ENCODE results near the gene KCNMA1. TPM values are rescaled to one million over a fixed set of nuclear protein-coding genes. Genes with fewer than 3 reads are reported as not detected.

KCNMA1 gene
- total RNA-seq, 1 donor: 77.8 TPM

- no peak for DNase-seq (ENCODE audit: insufficient read length, low spot score, missing footprints)
- Histone ChIP-seq H3K27ac (ENCODE audit: low read depth, low read length) (no peak overlapping the region), H3K4me3 (ENCODE audit: insufficient read depth, low read length) (no peak overlapping the region), H4K20me1 (ENCODE audit: insufficient read depth, low read length) (no peaks in the 10 kb centered on the region), H3K27me3 (ENCODE audit: insufficient read depth, low read length) (no peaks in the 10 kb centered on the region), H2AFZ (ENCODE audit: low read length) (no peak overlapping the region), H3K4me2 (ENCODE audit: insufficient read depth, low read length) (no peak overlapping the region), H3K36me3 (ENCODE audit: insufficient read depth, low read length) (no peaks in the 10 kb centered on the region), H3K79me2 (ENCODE audit: insufficient read depth, low read length) (no peaks in the 10 kb centered on the region), H3K9me3 (ENCODE audit: low read depth, low read length) (no peaks in the 10 kb centered on the region), H3K4me1 (ENCODE audit: insufficient read depth, low read length) (peaks cover 21% of the 10 kb centered on the region)
- TF ChIP-seq CTCF (IDR thresholded peaks at IDR 0.05; ENCODE audit: extremely low read depth, low read depth, low read length): no peak
Observed at GRCh38 chr10:77176232-77176631, 461.4 kb downstream of the KCNMA1 start.

- H3K27ac ChIP-seq (ENCODE audit: low read depth, low read length): no peak overlapping the region
- H3K4me3 ChIP-seq (ENCODE audit: insufficient read depth, low read length): no peak overlapping the region
- no peaks in the 10 kb centered on the region for H4K20me1 ChIP-seq (ENCODE audit: insufficient read depth, low read length)
- no peaks in the 10 kb centered on the region for H3K36me3 ChIP-seq (ENCODE audit: insufficient read depth, low read length)
- H3K9me3 ChIP-seq (ENCODE audit: low read depth, low read length): no peaks in the 10 kb centered on the region
- no peak overlapping the region for H2AFZ ChIP-seq (ENCODE audit: low read length)
- H3K79me2 ChIP-seq (ENCODE audit: insufficient read depth, low read length): no peaks in the 10 kb centered on the region
- H3K4me1 ChIP-seq (ENCODE audit: insufficient read depth, low read length): peaks cover 17% of the 10 kb centered on the region
- H3K4me2 ChIP-seq (ENCODE audit: insufficient read depth, low read length): no peak overlapping the region
- no peaks in the 10 kb centered on the region for H3K27me3 ChIP-seq (ENCODE audit: insufficient read depth, low read length)
- DNase-seq (ENCODE audit: insufficient read length, low spot score, missing footprints): no peak
- no peak for TF ChIP-seq CTCF (IDR thresholded peaks at IDR 0.05; ENCODE audit: extremely low read depth, low read depth, low read length)
Observed at GRCh38 chr10:77175631-77176222, 461.9 kb downstream of the KCNMA1 start.

DNA sequence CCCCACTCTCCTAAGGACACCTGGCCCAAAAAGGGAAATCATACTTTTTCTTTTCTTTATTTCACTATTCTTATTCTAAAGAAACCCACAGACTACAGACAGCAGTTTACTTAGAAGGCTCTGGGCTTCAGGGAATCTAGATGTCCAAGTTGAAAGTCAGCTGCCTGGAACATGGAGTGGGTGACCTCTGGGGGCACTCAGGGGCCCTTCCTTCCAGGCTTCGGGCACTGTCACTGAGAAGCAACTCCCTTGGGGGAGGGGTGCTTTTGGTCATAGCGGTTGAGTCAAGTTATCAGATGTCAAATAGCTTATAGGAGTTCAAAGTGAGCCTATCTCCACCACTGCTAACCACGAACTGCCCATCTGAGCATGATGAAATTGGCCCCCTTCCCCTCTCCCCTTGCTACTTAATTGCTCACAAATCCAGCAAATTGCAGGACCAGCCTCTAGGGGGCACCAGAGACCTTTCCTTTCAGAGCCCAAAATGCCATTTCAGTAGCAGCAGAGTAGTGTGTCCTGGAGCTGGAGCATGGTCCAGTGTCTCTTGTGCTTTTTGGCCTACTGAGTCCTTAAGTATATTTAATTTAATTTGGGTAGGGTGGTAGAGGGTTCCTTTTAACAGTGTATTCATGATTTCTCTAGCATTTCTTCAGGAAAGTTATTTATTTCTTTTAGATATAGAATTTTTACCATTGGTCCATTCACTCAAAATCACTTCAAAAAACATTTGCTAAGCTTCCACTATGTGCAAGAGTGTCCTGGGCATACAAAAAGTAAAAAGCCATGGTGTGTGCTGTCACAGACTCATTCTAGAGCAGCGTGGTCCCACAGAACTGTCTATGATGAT lies 463.8 kb downstream of the KCNMA1 start:
- no peak overlapping the region for H3K4me2 ChIP-seq (ENCODE audit: insufficient read depth, low read length)
- H3K27me3 ChIP-seq (ENCODE audit: insufficient read depth, low read length): no peaks in the 10 kb centered on the region
- no peaks in the 10 kb centered on the region for H3K79me2 ChIP-seq (ENCODE audit: insufficient read depth, low read length)
- no peaks in the 10 kb centered on the region for H3K36me3 ChIP-seq (ENCODE audit: insufficient read depth, low read length)
- no peaks in the 10 kb centered on the region for H3K9me3 ChIP-seq (ENCODE audit: low read depth, low read length)
- no peaks in the 10 kb centered on the region for H4K20me1 ChIP-seq (ENCODE audit: insufficient read depth, low read length)
- no peak overlapping the region for H3K4me3 ChIP-seq (ENCODE audit: insufficient read depth, low read length)
- no peak overlapping the region for H2AFZ ChIP-seq (ENCODE audit: low read length)
- no peaks in the 10 kb centered on the region for H3K4me1 ChIP-seq (ENCODE audit: insufficient read depth, low read length)
- TF ChIP-seq CTCF (IDR thresholded peaks at IDR 0.05; ENCODE audit: extremely low read depth, low read depth, low read length): peak; percentile 96
- no peak overlapping the region for H3K27ac ChIP-seq (ENCODE audit: low read depth, low read length)
- DNase-seq (ENCODE audit: insufficient read length, low spot score, missing footprints): peak; percentile 86

GRCh38 chr10:77172086-77172485 lies 465.5 kb downstream of the KCNMA1 start:
- H4K20me1 ChIP-seq (ENCODE audit: insufficient read depth, low read length): no peaks in the 10 kb centered on the region
- no peak for TF ChIP-seq CTCF (IDR thresholded peaks at IDR 0.05; ENCODE audit: extremely low read depth, low read depth, low read length)
- no peak overlapping the region for H3K4me3 ChIP-seq (ENCODE audit: insufficient read depth, low read length)
- no peaks in the 10 kb centered on the region for H3K9me3 ChIP-seq (ENCODE audit: low read depth, low read length)
- H3K27me3 ChIP-seq (ENCODE audit: insufficient read depth, low read length): no peaks in the 10 kb centered on the region
- H2AFZ ChIP-seq (ENCODE audit: low read length): no peak overlapping the region
- H3K36me3 ChIP-seq (ENCODE audit: insufficient read depth, low read length): no peaks in the 10 kb centered on the region
- no peaks in the 10 kb centered on the region for H3K79me2 ChIP-seq (ENCODE audit: insufficient read depth, low read length)
- DNase-seq (ENCODE audit: insufficient read length, low spot score, missing footprints): no peak
- H3K4me2 ChIP-seq (ENCODE audit: insufficient read depth, low read length): no peak overlapping the region
- no peaks in the 10 kb centered on the region for H3K4me1 ChIP-seq (ENCODE audit: insufficient read depth, low read length)
- no peak overlapping the region for H3K27ac ChIP-seq (ENCODE audit: low read depth, low read length)

All from osteoblast (primary cell).